Measurements from ENCODE around the gene ADAMTS10.
A peak's percentile ranks its signal among the peaks of the same experiment; 100 is the strongest.

ADAMTS10 gene

GRCh38 chr19:8643860-8644653 is 33.5 kb upstream of the ADAMTS10 start:
- Histone ChIP-seq H3F3A (ENCODE audit: insufficient read depth, low read length) (no peaks in the 10 kb centered on the region), H3K9me2 (replicated peaks; ENCODE audit: insufficient read depth, low read length) (no peaks in the 10 kb centered on the region), H3K4me3 (ENCODE audit: low read length) (no peak overlapping the region), H4K20me1 (ENCODE audit: insufficient read depth, low read length) (no peaks in the 10 kb centered on the region), H3K79me2 (ENCODE audit: low read length) (no peaks in the 10 kb centered on the region), H3K9ac (ENCODE audit: low read length) (no peak overlapping the region), H2AFZ (ENCODE audit: low read length) (no peak overlapping the region), H3K27ac (ENCODE audit: low read length) (no peak overlapping the region), H3K4me1 (ENCODE audit: low read length) (no peaks in the 10 kb centered on the region), H3K9me3 (replicated peaks; ENCODE audit: insufficient read depth, low read length) (no peaks in the 10 kb centered on the region), H3K36me3 (replicated peaks; ENCODE audit: insufficient read depth, low read length) (no peaks in the 10 kb centered on the region), H3K27me3 (replicated peaks; ENCODE audit: insufficient read depth, low read length) (peaks cover 54% of the 10 kb centered on the region), H3K4me2 (ENCODE audit: low read depth, low read length) (no peak overlapping the region)
- TF ChIP-seq EZH2phosphoT487 (IDR thresholded peaks at IDR 0.05; ENCODE audit: low read length) (no peak), EZH2 (optimal IDR thresholded peaks at IDR 0.05; ENCODE audit: low read depth, low read length) (no peak)
- TF ChIP-seq, protein P1, sequence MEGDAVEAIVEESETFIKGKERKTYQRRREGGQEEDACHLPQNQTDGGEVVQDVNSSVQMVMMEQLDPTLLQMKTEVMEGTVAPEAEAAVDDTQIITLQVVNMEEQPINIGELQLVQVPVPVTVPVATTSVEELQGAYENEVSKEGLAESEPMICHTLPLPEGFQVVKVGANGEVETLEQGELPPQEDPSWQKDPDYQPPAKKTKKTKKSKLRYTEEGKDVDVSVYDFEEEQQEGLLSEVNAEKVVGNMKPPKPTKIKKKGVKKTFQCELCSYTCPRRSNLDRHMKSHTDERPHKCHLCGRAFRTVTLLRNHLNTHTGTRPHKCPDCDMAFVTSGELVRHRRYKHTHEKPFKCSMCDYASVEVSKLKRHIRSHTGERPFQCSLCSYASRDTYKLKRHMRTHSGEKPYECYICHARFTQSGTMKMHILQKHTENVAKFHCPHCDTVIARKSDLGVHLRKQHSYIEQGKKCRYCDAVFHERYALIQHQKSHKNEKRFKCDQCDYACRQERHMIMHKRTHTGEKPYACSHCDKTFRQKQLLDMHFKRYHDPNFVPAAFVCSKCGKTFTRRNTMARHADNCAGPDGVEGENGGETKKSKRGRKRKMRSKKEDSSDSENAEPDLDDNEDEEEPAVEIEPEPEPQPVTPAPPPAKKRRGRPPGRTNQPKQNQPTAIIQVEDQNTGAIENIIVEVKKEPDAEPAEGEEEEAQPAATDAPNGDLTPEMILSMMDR (IDR thresholded peaks at IDR 0.05; ENCODE audit: low read length) = no peak
- DNase-seq = no peak

GRCh38 chr19:8642561-8642960 is 32.0 kb upstream of the ADAMTS10 start:
- Histone ChIP-seq H3K27me3 (replicated peaks; ENCODE audit: insufficient read depth, low read length) (peaks cover 54% of the 10 kb centered on the region), H3K36me3 (replicated peaks; ENCODE audit: insufficient read depth, low read length) (no peaks in the 10 kb centered on the region), H3F3A (ENCODE audit: insufficient read depth, low read length) (no peaks in the 10 kb centered on the region), H3K27ac (ENCODE audit: low read length) (no peak overlapping the region), H3K9ac (ENCODE audit: low read length) (no peak overlapping the region), H2AFZ (ENCODE audit: low read length) (no peak overlapping the region), H3K4me3 (ENCODE audit: low read length) (no peak overlapping the region), H4K20me1 (ENCODE audit: insufficient read depth, low read length) (no peaks in the 10 kb centered on the region), H3K4me2 (ENCODE audit: low read depth, low read length) (no peak overlapping the region), H3K4me1 (ENCODE audit: low read length) (no peaks in the 10 kb centered on the region), H3K9me2 (replicated peaks; ENCODE audit: insufficient read depth, low read length) (no peaks in the 10 kb centered on the region), H3K9me3 (replicated peaks; ENCODE audit: insufficient read depth, low read length) (no peaks in the 10 kb centered on the region), H3K79me2 (ENCODE audit: low read length) (no peaks in the 10 kb centered on the region)
- TF ChIP-seq EZH2phosphoT487 (IDR thresholded peaks at IDR 0.05; ENCODE audit: low read length) = no peak
- TF ChIP-seq, protein P1 (IDR thresholded peaks at IDR 0.05; ENCODE audit: low read length) = no peak
- no peak for TF ChIP-seq EZH2 (optimal IDR thresholded peaks at IDR 0.05; ENCODE audit: low read depth, low read length)
- no peak for DNase-seq

DNA sequence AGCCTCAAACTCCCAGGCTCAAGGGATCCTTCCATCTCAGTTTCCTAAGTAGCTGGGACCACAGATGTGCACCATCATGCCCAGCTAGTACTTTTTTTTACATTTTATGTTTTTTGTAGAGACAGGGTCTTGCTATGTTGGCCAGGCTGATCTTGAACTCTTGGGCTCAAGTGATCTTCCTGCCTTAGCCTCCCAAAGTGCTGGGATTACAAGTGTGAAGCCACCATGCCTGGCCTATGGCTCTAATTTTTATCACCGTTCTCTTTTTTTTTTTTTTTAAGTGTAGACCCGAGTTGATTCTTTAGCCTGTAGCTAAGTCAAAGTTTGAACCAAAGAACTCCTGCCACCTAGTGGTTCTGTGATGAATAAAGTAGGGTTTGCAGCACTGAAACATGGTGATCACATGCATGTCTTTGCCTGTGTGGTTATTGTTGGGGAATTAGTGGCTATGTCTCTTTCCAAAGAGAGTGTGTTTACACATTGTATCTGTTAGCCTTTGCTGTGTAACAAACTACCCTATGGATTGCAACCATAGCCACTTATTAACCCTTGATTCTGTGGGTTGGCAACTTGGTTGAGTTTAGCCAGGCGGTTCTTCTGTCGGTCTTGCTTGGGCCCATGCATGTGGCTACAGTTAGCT is 31.5 kb upstream of the ADAMTS10 start:
- H4K20me1 ChIP-seq (ENCODE audit: insufficient read depth, low read length) = no peaks in the 10 kb centered on the region
- no peaks in the 10 kb centered on the region for H3K9me2 ChIP-seq (replicated peaks; ENCODE audit: insufficient read depth, low read length)
- H3K9me3 ChIP-seq (replicated peaks; ENCODE audit: insufficient read depth, low read length) = no peaks in the 10 kb centered on the region
- no peak overlapping the region for H3K9ac ChIP-seq (ENCODE audit: low read length)
- H3K4me1 ChIP-seq (ENCODE audit: low read length) = no peaks in the 10 kb centered on the region
- H3K27ac ChIP-seq (ENCODE audit: low read length) = no peak overlapping the region
- H3K4me3 ChIP-seq (ENCODE audit: low read length) = no peak overlapping the region
- no peak overlapping the region for H3K4me2 ChIP-seq (ENCODE audit: low read depth, low read length)
- H3K36me3 ChIP-seq (replicated peaks; ENCODE audit: insufficient read depth, low read length) = no peaks in the 10 kb centered on the region
- H2AFZ ChIP-seq (ENCODE audit: low read length) = no peak overlapping the region
- DNase-seq = peak; percentile 61
- peaks cover 54% of the 10 kb centered on the region for H3K27me3 ChIP-seq (replicated peaks; ENCODE audit: insufficient read depth, low read length)
- TF ChIP-seq, protein P1 (IDR thresholded peaks at IDR 0.05; ENCODE audit: low read length) = peak; percentile 71
- no peak for TF ChIP-seq EZH2 (optimal IDR thresholded peaks at IDR 0.05; ENCODE audit: low read depth, low read length)
- H3K79me2 ChIP-seq (ENCODE audit: low read length) = no peaks in the 10 kb centered on the region
- H3F3A ChIP-seq (ENCODE audit: insufficient read depth, low read length) = no peaks in the 10 kb centered on the region
